CD4-positive, alpha-beta T cell treated with Interleukin-15 for 4 hours (primary cell): Measurements from ENCODE around the gene PRRT3.
A peak's percentile ranks its signal among the peaks of the same experiment; 100 is the strongest.

ENCODE experiments used
- DNase-seq: peaks from one replicate; pipeline ENCODE4 v3.0.0-alpha.2; 2020; ENCODE audit warnings: low spot score

Gene PRRT3

GRCh38 chr3:9951962-9952805 is at the start of gene PRRT3:
Gene PRRT3 (minus strand): TSS chr3:9952408. CDS start chr3:9950115, 2,293 bp downstream.
- peak; percentile 46 for DNase-seq

- no peak for DNase-seq
Measured at GRCh38 chr3:10000686-10001085, 48.5 kb upstream of the PRRT3 start.

GRCh38 chr3:9994086-9994844 is 42.1 kb upstream of the PRRT3 start:
- DNase-seq = no peak

- DNase-seq = no peak
Measured at GRCh38 chr3:9986230-9986725, 34.1 kb upstream of the PRRT3 start.

GRCh38 chr3:9980251-9980650 is 28.0 kb upstream of the PRRT3 start:
- no peak for DNase-seq

GRCh38 chr3:9978710-9979305 is 26.6 kb upstream of the PRRT3 start:
- no peak for DNase-seq

GRCh38 chr3:9976721-9977709 is 24.8 kb upstream of the PRRT3 start:
- DNase-seq = peak; percentile 22

GRCh38 chr3:9970020-9970652 is 17.9 kb upstream of the PRRT3 start:
- DNase-seq = no peak

GRCh38 chr3:9969632-9970019 is 17.4 kb upstream of the PRRT3 start:
- no peak for DNase-seq

GRCh38 chr3:9966841-9967240 is 14.6 kb upstream of the PRRT3 start:
- no peak for DNase-seq

GRCh38 chr3:9965200-9965875 is 13.1 kb upstream of the PRRT3 start:
- no peak for DNase-seq

GRCh38 chr3:9957214-9957613 is 5.0 kb upstream of the PRRT3 start:
- DNase-seq = no peak

- no peak for DNase-seq
Measured at GRCh38 chr3:9955611-9956352, 3.6 kb upstream of the PRRT3 start.

GRCh38 chr3:9955067-9955502 is 2.9 kb upstream of the PRRT3 start:
- no peak for DNase-seq

- no peak for DNase-seq
Measured at GRCh38 chr3:9951598-9951961, 628 bp downstream of the PRRT3 start.

- no peak for DNase-seq
Measured at GRCh38 chr3:9951126-9951525, 1.1 kb downstream of the PRRT3 start.

- no peak for DNase-seq
Measured at GRCh38 chr3:9949626-9950025, 2.6 kb downstream of the PRRT3 start.

GRCh38 chr3:9949115-9949514 is 3.1 kb downstream of the PRRT3 start:
- no peak for DNase-seq

GRCh38 chr3:9948586-9948985 is 3.6 kb downstream of the PRRT3 start:
- no peak for DNase-seq
